CD14-positive monocyte (primary cell): ENCODE results near the gene MAN1C1. TPM values are rescaled to one million over a fixed set of nuclear protein-coding genes. Genes with fewer than 3 reads are reported as not detected.

Experiments
- DNase-seq, 3 donors: peaks; one replicate each; pipeline ENCODE4 v3.0.0-alpha.2; 2011 to 2022
- H2AFZ ChIP-seq: 2 replicates; pipeline ENCODE4 v1.6.0; 2012; ENCODE audit warnings: mild to moderate bottlenecking, low read depth, low read length, inconsistent platforms; ENCODE audit not compliant: insufficient read depth, poor library complexity, severe bottlenecking
- H3K27ac ChIP-seq, 2 donors: 1 replicate in 1 of 2; 2 replicates in 1 of 2; pipeline ENCODE4 v1.5.1; 2012 to 2013; ENCODE audit warnings: low read length in 2 of 2, control low read depth in 1 of 2, inconsistent platforms in 1 of 2, low read depth in 1 of 2, mild to moderate bottlenecking in 1 of 2
- H3K27me3 ChIP-seq, 2 donors: one replicate each; pipeline versions ENCODE4 v1.6.0 to v1.6.1; 2011 to 2013; ENCODE audit warnings: low read length in 2 of 2; ENCODE audit not compliant: control insufficient read depth in 2 of 2, insufficient read depth in 2 of 2
- H3K36me3 ChIP-seq, 2 donors: replicated peaks in 1 of 2; 1 replicate in 1 of 2; 2 replicates in 1 of 2; pipeline versions ENCODE4 v1.5.1 to v1.6.1; 2012 to 2013; ENCODE audit warnings: low read length in 2 of 2, control low read depth in 1 of 2, inconsistent platforms in 1 of 2, mild to moderate bottlenecking in 1 of 2; ENCODE audit not compliant: insufficient read depth in 2 of 2, control insufficient read depth in 1 of 2
- H3K4me1 ChIP-seq, 2 donors: 1 replicate in 1 of 2; 2 replicates in 1 of 2; pipeline versions ENCODE4 v1.5.1 to v1.6.1; 2012 to 2013; ENCODE audit warnings: low read length in 2 of 2, control low read depth in 1 of 2, inconsistent platforms in 1 of 2, mild to moderate bottlenecking in 1 of 2, moderate library complexity in 1 of 2; ENCODE audit not compliant: insufficient read depth in 2 of 2, control insufficient read depth in 1 of 2
- H3K4me2 ChIP-seq: replicated peaks from 2 replicates; pipeline ENCODE3; 2012; ENCODE audit warnings: low read length, moderate library complexity, mild to moderate bottlenecking; ENCODE audit not compliant: poor library complexity, severe bottlenecking; ENCODE audit errors: extremely low read depth
- H3K4me3 ChIP-seq, 3 experiments: fragments of 200-600 bp in 1 of 3; sonication (generic) in 1 of 3; replicated peaks in 1 of 3; 1 replicate in 2 of 3; 2 replicates in 1 of 3; pipeline ENCODE4 v1.5.1; 2011 to 2013; ENCODE audit warnings: low read length in 3 of 3, mild to moderate bottlenecking in 3 of 3, control low read depth in 2 of 3, low read depth in 2 of 3, inconsistent platforms in 1 of 3, moderate library complexity in 1 of 3
- H3K79me2 ChIP-seq: 2 replicates; pipeline ENCODE4 v1.6.0; 2012; ENCODE audit warnings: mild to moderate bottlenecking, control low read depth, inconsistent platforms, low read length, moderate library complexity; ENCODE audit not compliant: insufficient read depth
- H3K9ac ChIP-seq: 2 replicates; pipeline ENCODE4 v1.6.0; 2017; ENCODE audit warnings: low read length, mild to moderate bottlenecking; ENCODE audit not compliant: insufficient read depth, poor library complexity, severe bottlenecking
- H3K9me3 ChIP-seq, 2 donors: replicated peaks in 1 of 2; 1 replicate in 1 of 2; 2 replicates in 1 of 2; pipeline versions ENCODE4 v1.5.1 to v1.6.1; 2012 to 2013; ENCODE audit warnings: low read length in 2 of 2, control low read depth in 1 of 2; ENCODE audit not compliant: control insufficient read depth in 1 of 2, insufficient read depth in 1 of 2
- H4K20me1 ChIP-seq: 2 replicates; pipeline ENCODE4 v1.6.0; 2012; ENCODE audit warnings: mild to moderate bottlenecking, low read length, control low read depth, moderate library complexity; ENCODE audit not compliant: insufficient read depth
- H3K27ac Mint-ChIP-seq, 7 donors: one replicate each; pipeline ENCODE4 v1.8.0; 2020; ENCODE audit warnings: mild to moderate bottlenecking in 7 of 7, mixed read lengths in 7 of 7, moderate library complexity in 6 of 7, inconsistent platforms in 2 of 7
- H3K27me3 Mint-ChIP-seq, 3 donors: one replicate each; pipeline ENCODE4 v1.8.0; 2021 to 2022; ENCODE audit warnings: low read depth in 3 of 3, mild to moderate bottlenecking in 3 of 3, mixed read lengths in 3 of 3, moderate library complexity in 3 of 3, inconsistent platforms in 1 of 3
- H3K36me3 Mint-ChIP-seq, 2 donors: one replicate each; pipeline ENCODE4 v1.8.0; 2020; ENCODE audit warnings: mixed read lengths in 2 of 2, inconsistent platforms in 1 of 2, mild to moderate bottlenecking in 1 of 2
- H3K4me1 Mint-ChIP-seq: one replicate; pipeline ENCODE4 v1.8.0; 2020; ENCODE audit warnings: mild to moderate bottlenecking, mixed read lengths
- H3K4me3 Mint-ChIP-seq, 2 donors: one replicate each; pipeline ENCODE4 v1.8.0; 2020; ENCODE audit warnings: mild to moderate bottlenecking in 2 of 2, mixed read lengths in 2 of 2, moderate library complexity in 1 of 2
- H3K9me3 Mint-ChIP-seq, 7 donors: one replicate each; pipeline ENCODE4 v1.8.0; 2020 to 2022; ENCODE audit warnings: mixed read lengths in 7 of 7, mild to moderate bottlenecking in 6 of 7, moderate library complexity in 6 of 7, inconsistent platforms in 2 of 7
- WGBS: methylation state at CpG from one replicate; pipeline ENCODE4 v1.1.5; 2013; ENCODE audit warnings: missing lambda C conversion rate; ENCODE audit not compliant: insufficient coverage; 5-methylcytosine and 5-hydroxymethylcytosine counted together
- intact Hi-C, 2 donors: fragments of 100-400 bp; cut with micrococcal nuclease; formaldehyde crosslinking; loops; one replicate each; pipeline versions ENCODE4 v1.15.0 to v1.15.1; 2023
- polyA plus RNA-seq, 3 donors: library from polyadenylated mRNA; depleted of rRNA in 1 of 3; unstranded in 2 of 3; stranded (reverse) in 1 of 3; fragments of 300-500 nt in 2 of 3; fragments of >200 nt in 1 of 3; fragmentation: Illumina TruSeq in 2 of 3; gene quantifications; 1 replicate in 2 of 3; 2 replicates in 1 of 3; pipeline ENCODE4 v1.2.3, GENCODE V29; 2012 to 2021
- TF ChIP-seq, protein P1 (sequence below): fragments of 200-600 bp; IDR thresholded peaks from one replicate; pipeline ENCODE4 v1.8.0; 2022; ENCODE audit warnings: antibody characterized with exemption, mild to moderate bottlenecking

The MAN1C1 gene
- polyA plus RNA-seq, 3 donors = 1.2 to 7.2 (median 1.7) TPM

DNA sequence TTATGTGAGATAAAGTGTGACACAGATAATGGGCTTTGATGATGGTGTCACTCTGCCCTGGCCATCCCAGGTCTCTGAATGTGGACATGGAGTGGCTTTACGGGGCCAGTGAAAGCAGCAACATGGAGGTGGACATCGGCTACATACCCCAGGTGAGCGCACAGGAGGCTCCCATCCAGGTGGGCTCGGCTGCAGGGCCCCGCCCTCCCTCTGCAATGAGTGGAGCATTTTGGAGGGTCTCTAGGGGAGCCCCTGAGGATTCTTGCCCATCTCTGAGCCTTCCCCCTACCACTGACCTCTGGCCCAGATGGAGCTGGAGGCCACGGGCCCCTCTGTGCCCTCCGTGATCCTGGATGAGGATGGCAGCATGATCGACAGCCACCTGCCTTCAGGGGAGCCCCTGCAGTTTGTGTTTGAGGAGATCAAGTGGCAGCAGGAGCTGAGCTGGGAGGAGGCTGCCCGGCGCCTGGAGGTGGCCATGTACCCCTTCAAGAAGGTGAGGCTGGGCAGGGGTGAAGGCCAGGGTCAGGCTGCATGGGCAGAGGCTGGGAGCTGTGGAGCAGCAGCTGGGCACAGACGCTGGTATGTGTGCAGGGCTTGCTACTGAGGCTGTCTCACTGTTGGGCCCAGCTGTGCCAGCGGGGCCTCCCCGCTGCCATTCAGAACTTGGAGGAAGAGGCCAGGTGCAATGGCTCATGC lies 194.9 kb downstream of the MAN1C1 start:
- peaks cover 14% of the 10 kb centered on the region for H3K4me1 Mint-ChIP-seq
- Histone ChIP-seq H3K79me2 (no peaks in the 10 kb centered on the region), H3K4me2 (no peak overlapping the region), H3K36me3 (peaks cover 36 to 76% of the 10 kb centered on the region in 2 donors), H3K27ac (no peak overlapping the region), H2AFZ (no peak overlapping the region), H3K4me1 (peaks cover 10 to 21% of the 10 kb centered on the region in 2 donors), H4K20me1 (peaks cover 13% of the 10 kb centered on the region), H3K4me3 (no peak overlapping the region), H3K27me3 (no peaks in the 10 kb centered on the region), H3K9ac (no peak overlapping the region), H3K9me3 (no peaks in the 10 kb centered on the region)
- no peaks in the 10 kb centered on the region for H3K9me3 Mint-ChIP-seq
- 98% methylated on average over 8 of the region's 13 CpGs for WGBS
- peaks cover 0 to 3% (median under 1%) of the 10 kb centered on the region in 3 donors for H3K27me3 Mint-ChIP-seq
- no peak for DNase-seq
- TF ChIP-seq, protein P1, sequence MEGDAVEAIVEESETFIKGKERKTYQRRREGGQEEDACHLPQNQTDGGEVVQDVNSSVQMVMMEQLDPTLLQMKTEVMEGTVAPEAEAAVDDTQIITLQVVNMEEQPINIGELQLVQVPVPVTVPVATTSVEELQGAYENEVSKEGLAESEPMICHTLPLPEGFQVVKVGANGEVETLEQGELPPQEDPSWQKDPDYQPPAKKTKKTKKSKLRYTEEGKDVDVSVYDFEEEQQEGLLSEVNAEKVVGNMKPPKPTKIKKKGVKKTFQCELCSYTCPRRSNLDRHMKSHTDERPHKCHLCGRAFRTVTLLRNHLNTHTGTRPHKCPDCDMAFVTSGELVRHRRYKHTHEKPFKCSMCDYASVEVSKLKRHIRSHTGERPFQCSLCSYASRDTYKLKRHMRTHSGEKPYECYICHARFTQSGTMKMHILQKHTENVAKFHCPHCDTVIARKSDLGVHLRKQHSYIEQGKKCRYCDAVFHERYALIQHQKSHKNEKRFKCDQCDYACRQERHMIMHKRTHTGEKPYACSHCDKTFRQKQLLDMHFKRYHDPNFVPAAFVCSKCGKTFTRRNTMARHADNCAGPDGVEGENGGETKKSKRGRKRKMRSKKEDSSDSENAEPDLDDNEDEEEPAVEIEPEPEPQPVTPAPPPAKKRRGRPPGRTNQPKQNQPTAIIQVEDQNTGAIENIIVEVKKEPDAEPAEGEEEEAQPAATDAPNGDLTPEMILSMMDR = no peak
- H3K27ac Mint-ChIP-seq = no peak overlapping the region
- intact Hi-C loops = no loop called here
- peaks cover 48 to 81% of the 10 kb centered on the region in 2 donors for H3K36me3 Mint-ChIP-seq
- H3K4me3 Mint-ChIP-seq = no peak overlapping the region

DNA sequence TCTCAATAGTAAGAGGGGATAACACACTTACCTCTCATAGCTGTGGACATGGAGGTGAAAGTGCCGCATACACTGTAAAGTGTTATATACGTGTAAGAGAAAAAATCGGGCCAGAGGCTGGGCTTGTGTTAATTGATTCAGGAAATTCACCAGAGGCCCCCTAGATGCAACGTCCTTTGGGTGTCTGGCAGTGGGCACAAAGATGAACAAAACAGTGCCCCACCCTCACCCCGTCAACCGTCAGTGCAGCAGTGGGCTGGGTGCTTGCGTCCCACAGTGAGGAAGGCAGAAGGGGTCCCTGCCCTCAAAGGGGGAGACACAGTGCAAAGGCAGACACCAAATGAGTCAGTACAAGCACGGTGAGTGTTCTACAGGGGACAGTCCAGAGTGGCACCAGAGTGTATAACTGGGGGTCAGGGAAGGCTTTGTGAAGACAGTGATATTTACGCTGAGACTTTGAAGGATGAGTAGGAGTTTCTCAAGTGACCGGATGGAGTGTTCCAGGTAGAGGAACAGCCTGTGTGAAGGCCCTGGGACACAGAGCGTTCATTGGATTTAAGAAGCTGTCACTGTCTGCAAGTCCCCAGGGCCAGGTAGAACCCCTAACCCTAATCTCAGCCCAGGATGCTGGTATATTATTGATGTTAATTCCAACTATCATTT lies 196.6 kb downstream of the MAN1C1 start:
- H3K4me1 ChIP-seq = peaks cover 10 to 21% of the 10 kb centered on the region in 2 donors
- WGBS = 79% methylated on average over 7 of the region's 11 CpGs
- no peak overlapping the region for H3K4me3 ChIP-seq
- no peak overlapping the region for H2AFZ ChIP-seq
- TF ChIP-seq, protein P1 = no peak
- Mint-ChIP-seq H3K4me1 (peaks cover 20% of the 10 kb centered on the region), H3K27me3 (peaks cover 0 to 3% (median 0%) of the 10 kb centered on the region in 3 donors), H3K27ac (no peak overlapping the region), H3K4me3 (no peak overlapping the region), H3K9me3 (no peaks in the 10 kb centered on the region), H3K36me3 (peaks cover 41 to 70% of the 10 kb centered on the region in 2 donors)
- H3K36me3 ChIP-seq = peaks cover 33 to 63% of the 10 kb centered on the region in 2 donors
- H3K27me3 ChIP-seq = no peaks in the 10 kb centered on the region
- no peak overlapping the region for H3K27ac ChIP-seq
- peaks cover 13% of the 10 kb centered on the region for H4K20me1 ChIP-seq
- H3K9me3 ChIP-seq = no peaks in the 10 kb centered on the region
- no peak overlapping the region for H3K4me2 ChIP-seq
- intact Hi-C loops = no loop called here
- no peaks in the 10 kb centered on the region for H3K79me2 ChIP-seq
- no peak for DNase-seq
- H3K9ac ChIP-seq = no peak overlapping the region
